SIG-M5 treated with dmso at 0.1 percent for 504 hours (cell line): ENCODE data around the gene EML6.

ENCODE experiments used
- DNase-seq: peaks from one replicate; lab custom pipeline; 2025; ENCODE audit not compliant: unreplicated experiment; lab: John Stamatoyannopoulos, UW

The EML6 gene

DNA sequence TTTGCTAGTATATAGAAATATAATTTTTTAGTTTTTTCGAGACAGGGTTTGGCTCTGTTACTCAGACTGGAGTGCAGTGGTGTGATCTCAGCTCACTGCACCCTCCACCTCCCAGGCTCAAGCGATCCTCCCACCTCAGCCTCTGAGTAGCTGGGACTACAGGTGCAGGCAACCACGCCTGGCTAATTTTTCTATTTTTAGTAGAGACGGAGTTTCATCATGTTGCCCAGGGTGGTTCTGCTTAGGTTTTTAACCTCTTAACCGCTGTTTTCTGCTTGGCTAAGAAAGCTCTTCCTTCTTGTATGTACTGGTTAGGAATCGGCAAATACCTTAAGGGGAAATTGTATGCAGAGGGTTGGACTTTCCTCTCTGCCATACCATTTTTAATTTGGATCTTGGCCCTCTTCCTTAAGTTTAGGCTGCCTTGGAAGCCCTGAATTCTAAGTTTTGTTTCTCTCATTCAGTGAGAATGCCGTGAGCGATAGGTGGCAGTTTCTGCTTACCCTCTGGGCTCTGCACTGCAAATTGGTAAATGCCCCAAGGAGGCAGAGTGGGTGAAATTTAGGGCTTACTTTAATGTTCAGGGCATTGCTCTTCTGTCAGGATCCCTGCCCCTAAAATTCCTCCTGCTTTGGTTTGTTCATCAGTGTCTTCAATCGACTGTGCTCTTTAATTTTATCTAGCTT is 32.3 kb downstream of the EML6 start:
- peak; percentile 16 for DNase-seq

GRCh38 chr2:54757500-54757899 is 34.0 kb downstream of the EML6 start:
- DNase-seq: no peak

DNA sequence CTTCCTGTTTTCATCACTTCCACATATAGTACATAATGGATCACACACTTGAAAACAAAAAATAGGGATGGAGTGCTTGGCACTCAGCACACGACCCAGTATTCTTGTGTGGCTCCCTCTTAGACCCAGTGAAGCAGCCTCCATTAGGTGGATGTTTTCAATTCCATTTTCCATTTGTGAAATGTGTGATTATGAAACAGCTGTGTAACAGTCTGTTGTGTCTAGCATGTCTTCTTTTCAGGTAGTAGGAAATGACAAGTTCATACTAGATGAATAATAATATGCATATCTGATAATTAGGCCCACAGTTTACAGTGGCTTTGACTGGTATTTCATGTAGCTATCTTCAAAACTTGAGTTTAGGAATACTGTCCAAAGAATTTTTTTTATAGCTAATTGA is 35.5 kb downstream of the EML6 start:
- DNase-seq: no peak

- no peak for DNase-seq
Observed at GRCh38 chr2:54760310-54760709, 36.8 kb downstream of the EML6 start.

DNA sequence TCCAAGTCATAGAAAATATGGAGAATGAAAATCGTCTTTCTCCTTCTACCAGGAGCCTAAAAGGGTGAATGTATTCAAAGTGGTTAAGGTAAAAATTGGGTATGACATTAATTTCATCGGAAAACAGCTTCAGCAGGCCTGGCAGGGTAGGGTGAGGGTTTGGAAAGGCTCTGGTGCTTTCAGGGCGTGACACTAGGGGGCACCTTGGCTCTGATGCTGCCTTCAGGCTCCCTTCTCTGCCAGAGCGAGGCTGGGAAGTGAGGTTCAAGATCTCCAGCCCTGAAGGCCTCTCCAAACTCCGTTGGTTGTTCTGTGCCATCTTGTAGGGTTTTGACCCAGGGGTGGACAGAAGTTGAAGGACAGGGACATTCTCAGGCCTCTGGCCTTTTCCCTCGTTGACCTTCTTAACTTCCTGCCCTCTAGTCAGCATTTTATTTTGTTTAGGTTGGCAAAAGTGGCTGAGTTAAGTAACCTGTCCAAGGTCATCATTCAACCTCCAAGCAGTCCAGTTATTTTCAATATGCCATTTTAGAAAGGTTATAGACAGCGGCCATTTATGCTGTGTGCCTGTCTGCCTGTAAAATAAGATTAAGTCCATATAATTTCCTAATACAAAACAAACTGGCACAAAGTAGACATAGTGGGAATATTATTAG is 40.3 kb downstream of the EML6 start:
- DNase-seq: peak; percentile 4

GRCh38 chr2:54767921-54768320 is 44.5 kb downstream of the EML6 start:
- DNase-seq: no peak

GRCh38 chr2:54768772-54769428 is 45.4 kb downstream of the EML6 start:
- DNase-seq: no peak

- DNase-seq: no peak
Observed at GRCh38 chr2:54770211-54770610, 46.7 kb downstream of the EML6 start.

DNA sequence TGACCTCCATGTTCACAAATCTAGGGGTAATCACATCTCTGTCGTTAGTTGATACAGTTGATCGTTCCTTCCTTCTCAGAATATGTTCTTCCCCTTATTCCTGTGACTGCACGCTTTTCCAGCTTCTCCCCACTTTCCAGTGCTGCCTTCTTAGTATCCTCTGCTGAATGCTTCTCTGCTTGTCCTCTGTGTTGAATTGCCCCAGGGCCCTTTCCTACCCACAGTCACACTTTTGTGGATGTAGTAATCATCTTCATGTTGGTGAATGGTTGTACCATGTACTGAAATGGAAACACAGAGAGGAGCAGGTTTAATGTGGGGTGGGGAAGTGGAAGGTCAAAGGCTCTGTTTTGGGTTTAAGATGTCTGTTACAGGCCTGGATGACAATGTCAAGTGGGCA is 47.2 kb downstream of the EML6 start:
- no peak for DNase-seq

GRCh38 chr2:54771166-54771885 is 47.9 kb downstream of the EML6 start:
- DNase-seq: no peak

DNA sequence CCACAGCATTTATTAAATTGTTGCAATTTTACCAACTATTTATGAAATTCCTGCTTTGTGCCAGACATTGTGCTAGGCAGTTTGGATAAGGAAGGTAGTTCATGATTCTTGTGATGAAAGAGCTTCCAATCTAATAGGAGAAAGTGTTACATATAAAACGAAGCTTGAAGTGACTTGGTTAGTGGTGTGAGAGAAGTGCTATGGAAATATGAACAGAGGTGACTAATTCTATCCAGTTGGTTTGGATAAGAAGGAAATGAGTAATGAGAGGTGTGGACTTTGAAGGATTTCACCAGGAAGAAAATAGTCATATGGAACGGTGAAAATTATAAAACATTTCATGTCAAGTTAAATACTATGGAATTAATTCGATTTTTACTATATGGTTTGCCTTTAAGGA is 48.6 kb downstream of the EML6 start:
- no peak for DNase-seq

- DNase-seq: no peak
Observed at GRCh38 chr2:54772531-54772930, 49.1 kb downstream of the EML6 start.

- DNase-seq: no peak
Observed at GRCh38 chr2:54773233-54773632, 49.8 kb downstream of the EML6 start.

DNA sequence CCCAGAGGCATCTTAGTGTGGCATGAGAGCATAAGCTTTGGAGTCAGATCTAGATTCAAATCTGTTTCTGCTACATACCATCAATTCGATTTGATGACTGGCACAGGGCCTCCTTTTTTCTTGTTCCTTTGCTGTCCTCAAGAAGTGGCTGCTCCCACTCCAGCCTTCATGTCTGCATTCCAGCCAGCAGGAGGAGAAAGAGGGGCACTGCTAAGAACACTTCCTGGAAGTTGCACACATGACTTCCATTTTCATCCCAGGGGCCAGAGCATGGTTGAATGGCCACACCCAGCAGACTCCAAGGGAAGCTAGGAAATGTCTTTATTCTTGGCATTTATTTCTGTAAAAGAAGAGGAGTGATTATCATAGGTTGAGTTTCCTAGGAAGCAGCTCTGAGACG is 50.4 kb downstream of the EML6 start:
- no peak for DNase-seq

GRCh38 chr2:54775710-54776109 is 52.2 kb downstream of the EML6 start:
- no peak for DNase-seq

GRCh38 chr2:54776494-54776893 is 53.0 kb downstream of the EML6 start:
- DNase-seq: no peak

DNA sequence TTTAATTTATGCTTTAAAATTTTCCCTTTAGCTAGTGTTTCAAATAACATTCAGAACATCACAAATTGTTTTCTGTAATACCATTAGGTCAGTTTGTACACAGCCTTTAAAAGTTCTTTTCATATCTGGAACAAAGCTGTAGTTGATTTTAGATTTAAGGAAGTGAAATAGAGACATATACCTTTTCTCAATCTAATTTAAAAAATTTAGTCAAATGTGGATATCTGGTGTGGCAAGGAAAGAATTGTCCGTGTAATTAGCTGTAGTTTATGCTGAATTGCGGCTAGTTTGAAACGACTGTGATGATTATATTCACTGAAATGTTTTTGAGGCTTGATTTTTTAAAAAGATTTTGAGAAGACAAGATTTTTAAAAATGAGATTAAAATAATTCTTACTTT is 59.9 kb downstream of the EML6 start:
- DNase-seq: no peak

GRCh38 chr2:54787270-54787669 is 63.8 kb downstream of the EML6 start:
- DNase-seq: no peak

DNA sequence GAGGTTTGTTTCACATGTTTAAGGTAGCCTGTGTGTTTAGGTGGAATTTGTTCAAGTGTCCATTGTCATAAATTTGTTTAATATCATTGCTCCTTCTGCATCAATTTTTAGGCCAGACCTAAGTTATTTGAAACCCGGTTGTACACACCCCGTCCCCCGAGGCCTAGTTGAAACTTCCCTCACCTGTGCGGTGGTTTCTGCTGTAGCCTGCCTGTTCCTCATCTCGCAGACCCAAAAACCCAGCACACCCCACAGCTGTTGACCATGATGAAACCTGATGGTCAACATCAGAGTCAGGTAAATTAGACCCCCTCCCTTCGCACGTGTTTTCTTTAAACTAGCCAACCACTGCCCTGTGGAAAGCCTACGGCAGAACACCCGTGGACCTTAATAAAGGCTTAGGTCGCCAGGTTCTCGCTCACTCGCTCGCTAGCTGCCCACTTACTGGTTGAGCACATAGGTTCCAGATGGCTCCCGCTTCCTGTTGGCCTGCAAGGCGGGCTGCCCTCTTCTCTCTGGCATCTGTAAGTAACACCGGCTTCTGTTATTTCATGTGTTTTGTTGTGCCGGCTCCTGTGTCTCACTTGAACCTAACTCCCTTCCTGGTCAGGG is 64.4 kb downstream of the EML6 start:
- DNase-seq: no peak

GRCh38 chr2:54789878-54790277 is 66.4 kb downstream of the EML6 start:
- no peak for DNase-seq

- no peak for DNase-seq
Observed at GRCh38 chr2:54791831-54792230, 68.4 kb downstream of the EML6 start.
